ENCODE measurements around the gene WDR91. TPM values are rescaled to one million over a fixed set of nuclear protein-coding genes. Genes with fewer than 3 reads are reported as not detected.

Gene WDR91
- 10 to 100 TPM; 11.9 to 22.8 TPM for total RNA-seq

DNA sequence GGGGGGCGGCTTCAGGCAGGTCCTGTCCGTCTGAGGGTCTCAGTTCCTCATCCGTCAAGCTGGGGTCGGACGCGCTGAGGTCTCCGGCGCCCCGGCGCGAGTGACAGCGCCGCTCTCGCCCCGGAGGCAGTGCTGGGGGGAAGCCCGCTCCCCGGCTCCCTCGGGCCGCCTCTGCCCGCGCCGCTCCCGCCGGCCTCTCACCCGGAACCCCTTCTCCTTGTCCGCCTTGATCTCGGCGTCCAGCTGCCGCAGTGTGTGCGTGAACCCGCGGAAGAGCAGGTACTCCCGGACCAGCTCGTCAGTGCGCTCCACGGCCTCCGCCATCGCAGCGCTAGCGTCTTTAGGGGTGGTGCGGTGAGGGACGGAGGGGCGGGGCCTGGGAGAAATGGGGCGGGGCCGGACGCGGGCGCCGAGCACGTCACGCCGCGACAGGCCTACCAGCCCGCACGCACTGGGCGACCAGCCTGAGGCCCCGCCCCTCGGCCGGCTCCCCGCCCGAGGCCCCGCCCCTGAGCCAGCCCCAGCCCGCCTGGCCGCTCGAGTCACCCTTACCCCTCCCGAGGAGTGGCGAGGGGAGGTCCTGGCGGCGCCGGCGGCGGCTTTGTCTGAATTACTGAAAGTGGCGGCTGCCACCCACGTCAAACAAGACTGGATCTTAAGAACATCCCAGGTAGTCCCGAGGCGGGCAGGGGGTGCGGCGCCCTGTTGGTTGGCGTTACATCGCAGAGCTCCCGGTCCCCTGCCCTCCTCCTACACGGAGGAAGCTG, at the start of gene WDR91:
Gene WDR91, minus strand, starts transcription at position 348 of the 767 bp plus-strand sequence. Its CDS starts 24 bp downstream, at position 324.
- Mint-ChIP-seq H3K4me3 (peak within 1 kb of the TSS; percentile 92), H3K4me1 (ENCODE audit: low read depth in 2 of 2) (peaks cover 20 to 22% of the 10 kb centered on the region in 2 donors), H3K36me3 (no peaks in the 10 kb centered on the region), H3K27ac (peak within 1 kb of the TSS; percentile 71 to 86), H3K9me3 (no peaks in the 10 kb centered on the region), H3K27me3 (no peaks in the 10 kb centered on the region)
- peak; percentile 98 to 99 for ATAC-seq
- DNase-seq (ENCODE audit: low spot score): peak; percentile 92

DNA sequence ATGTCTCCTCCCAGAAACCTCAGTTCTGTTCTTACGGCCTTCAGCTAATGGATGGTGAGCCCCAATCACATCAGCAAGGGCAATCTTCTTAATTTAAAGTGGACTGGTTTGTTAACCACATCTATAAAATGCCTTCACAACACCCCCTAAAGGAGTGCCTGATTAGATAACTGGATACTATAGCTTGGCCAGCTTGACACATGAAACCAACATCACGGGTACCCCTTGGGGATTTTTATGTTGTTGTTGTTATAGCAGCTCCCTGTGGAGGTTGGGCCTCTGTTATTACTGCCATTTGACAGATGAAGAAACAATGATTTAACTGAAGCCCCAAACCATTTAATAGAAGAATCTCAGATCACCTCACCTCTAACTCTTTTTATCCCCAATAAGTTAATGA, 49.1 kb upstream of the WDR91 start:
- DNase-seq (ENCODE audit: low spot score) (no peak), ATAC-seq (no peak)
- no peaks in the 10 kb centered on the region for H3K36me3 Mint-ChIP-seq
- no peak overlapping the region for H3K4me3 Mint-ChIP-seq
- no peaks in the 10 kb centered on the region for H3K4me1 Mint-ChIP-seq (ENCODE audit: low read depth in 2 of 2)
- no peaks in the 10 kb centered on the region for H3K9me3 Mint-ChIP-seq
- H3K27ac Mint-ChIP-seq: no peak overlapping the region
- H3K27me3 Mint-ChIP-seq: peaks cover 8 to 10% of the 10 kb centered on the region in 2 donors

DNA sequence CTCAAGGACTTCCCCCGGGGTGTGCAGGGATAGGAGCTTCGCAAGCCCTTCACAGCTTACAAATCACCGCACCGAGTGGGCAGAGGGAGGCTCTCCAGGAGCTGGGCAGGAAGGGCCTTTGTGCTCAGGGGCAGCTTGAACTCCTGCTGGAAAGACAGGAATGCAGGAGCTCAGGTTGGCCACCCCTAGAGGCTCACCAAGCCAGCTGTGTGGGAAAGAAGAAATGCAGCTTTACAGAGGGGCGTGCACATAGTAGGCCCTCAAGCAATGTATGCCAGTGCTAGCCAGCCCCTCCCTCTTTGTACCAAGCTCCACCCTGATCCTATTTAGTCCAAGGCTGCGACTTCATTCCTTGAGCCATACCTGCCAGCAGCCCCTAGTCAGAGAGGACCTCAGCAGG, 48.4 kb upstream of the WDR91 start:
- Mint-ChIP-seq H3K4me1 (ENCODE audit: low read depth in 2 of 2) (no peaks in the 10 kb centered on the region), H3K27ac (no peak overlapping the region), H3K36me3 (no peaks in the 10 kb centered on the region), H3K4me3 (no peak overlapping the region), H3K9me3 (no peaks in the 10 kb centered on the region), H3K27me3 (peaks cover 8 to 10% of the 10 kb centered on the region in 2 donors)
- ATAC-seq: no peak
- no peak for DNase-seq (ENCODE audit: low spot score)

DNA sequence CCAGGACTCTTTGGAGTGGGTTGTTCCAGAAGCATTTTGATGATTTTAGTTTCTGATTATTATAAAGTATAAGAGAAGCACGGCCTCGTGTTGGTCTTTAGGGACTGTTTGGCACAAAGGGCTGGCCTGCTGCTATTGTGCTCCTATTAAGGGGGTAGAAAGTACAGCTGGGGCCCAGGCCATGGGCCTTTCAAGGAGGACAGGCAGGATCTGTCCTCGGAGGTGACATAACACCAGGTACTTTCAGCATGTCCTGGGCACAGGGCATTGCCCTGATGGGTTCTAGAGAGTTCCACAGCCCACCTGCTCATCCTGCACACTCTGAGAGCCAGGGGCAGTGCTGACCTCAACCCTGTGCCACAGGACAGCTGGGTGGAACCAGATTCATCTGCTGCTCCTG, 47.3 kb upstream of the WDR91 start:
- H3K4me1 Mint-ChIP-seq (ENCODE audit: low read depth in 2 of 2): no peaks in the 10 kb centered on the region
- H3K4me3 Mint-ChIP-seq: no peak overlapping the region
- no peaks in the 10 kb centered on the region for H3K36me3 Mint-ChIP-seq
- no peak overlapping the region for H3K27ac Mint-ChIP-seq
- ATAC-seq (no peak), DNase-seq (ENCODE audit: low spot score) (no peak)
- no peaks in the 10 kb centered on the region for H3K9me3 Mint-ChIP-seq
- peaks cover 8 to 10% of the 10 kb centered on the region in 2 donors for H3K27me3 Mint-ChIP-seq

DNA sequence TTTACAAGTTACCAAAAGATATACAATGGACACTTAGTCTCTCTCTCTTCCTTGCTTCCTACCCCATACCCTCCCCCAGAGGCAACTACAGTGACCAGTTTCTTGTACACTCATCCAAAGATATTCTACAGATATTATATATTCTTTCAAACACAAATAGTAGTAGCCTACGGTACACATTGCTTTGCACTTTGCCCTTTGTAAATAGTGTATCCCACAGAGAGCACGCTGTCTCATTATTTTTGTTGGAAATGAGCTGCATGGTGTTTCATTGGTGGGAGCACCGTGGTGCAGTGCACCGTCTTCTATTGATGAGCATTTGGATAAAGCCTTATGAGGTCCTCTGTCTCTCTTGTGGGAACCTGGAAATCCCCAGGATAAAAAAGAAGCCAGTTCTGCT, 46.5 kb upstream of the WDR91 start:
- no peak for ATAC-seq
- no peak overlapping the region for H3K4me3 Mint-ChIP-seq
- H3K36me3 Mint-ChIP-seq: no peaks in the 10 kb centered on the region
- no peaks in the 10 kb centered on the region for H3K4me1 Mint-ChIP-seq (ENCODE audit: low read depth in 2 of 2)
- H3K9me3 Mint-ChIP-seq: no peaks in the 10 kb centered on the region
- peaks cover 6 to 10% of the 10 kb centered on the region in 2 donors for H3K27me3 Mint-ChIP-seq
- no peak for DNase-seq (ENCODE audit: low spot score)
- H3K27ac Mint-ChIP-seq: no peak overlapping the region

DNA sequence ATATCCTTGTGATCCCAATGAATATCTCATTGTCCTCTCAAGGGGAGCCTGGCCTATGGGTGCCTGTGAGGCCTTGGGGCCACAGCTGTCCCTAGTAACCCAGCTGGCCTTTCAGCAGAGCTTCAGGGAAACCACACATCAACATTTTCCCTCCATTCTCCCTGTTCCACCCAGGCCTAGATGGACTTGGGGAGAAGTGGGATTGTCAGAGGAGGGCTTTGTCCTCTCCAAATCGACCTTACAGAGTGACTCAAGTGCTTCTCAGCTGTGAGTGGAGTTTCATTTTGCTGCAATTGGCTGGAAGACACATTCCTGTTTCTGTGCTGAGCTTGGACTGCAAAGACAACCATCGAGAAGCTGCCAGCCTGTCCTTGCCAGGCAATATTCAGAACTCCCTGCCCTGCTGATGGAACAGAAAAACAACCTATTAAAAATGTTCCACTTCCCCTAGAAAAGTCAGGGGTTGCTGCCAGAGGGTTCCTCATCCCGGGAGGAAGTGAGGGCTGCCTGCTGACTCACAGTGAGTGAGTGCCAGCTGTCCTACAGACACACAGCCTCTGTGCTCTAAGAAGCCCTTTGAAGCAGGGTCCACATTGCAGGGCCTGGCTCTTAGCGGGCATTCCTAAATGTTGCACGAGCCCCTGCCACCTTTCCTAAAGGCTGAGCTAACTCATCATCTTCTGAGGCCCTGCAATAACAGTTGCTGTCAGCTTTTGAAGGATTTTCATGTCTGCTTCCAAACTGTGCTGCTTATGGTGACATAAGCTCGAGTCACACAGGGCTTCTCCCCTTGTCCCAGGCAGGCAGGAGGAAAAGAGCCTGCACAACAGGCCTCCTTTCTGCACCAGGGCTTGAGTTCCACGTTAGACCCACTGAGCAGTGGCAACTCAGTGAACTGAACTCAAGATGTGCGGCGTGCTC, 42.8 kb upstream of the WDR91 start:
- Mint-ChIP-seq H3K9me3 (no peaks in the 10 kb centered on the region), H3K27ac (no peak overlapping the region), H3K4me3 (no peak overlapping the region), H3K36me3 (no peaks in the 10 kb centered on the region), H3K27me3 (peaks cover 0 to 2% of the 10 kb centered on the region in 2 donors), H3K4me1 (ENCODE audit: low read depth in 2 of 2) (no peaks in the 10 kb centered on the region)
- DNase-seq (ENCODE audit: low spot score) (no peak), ATAC-seq (no peak)

DNA sequence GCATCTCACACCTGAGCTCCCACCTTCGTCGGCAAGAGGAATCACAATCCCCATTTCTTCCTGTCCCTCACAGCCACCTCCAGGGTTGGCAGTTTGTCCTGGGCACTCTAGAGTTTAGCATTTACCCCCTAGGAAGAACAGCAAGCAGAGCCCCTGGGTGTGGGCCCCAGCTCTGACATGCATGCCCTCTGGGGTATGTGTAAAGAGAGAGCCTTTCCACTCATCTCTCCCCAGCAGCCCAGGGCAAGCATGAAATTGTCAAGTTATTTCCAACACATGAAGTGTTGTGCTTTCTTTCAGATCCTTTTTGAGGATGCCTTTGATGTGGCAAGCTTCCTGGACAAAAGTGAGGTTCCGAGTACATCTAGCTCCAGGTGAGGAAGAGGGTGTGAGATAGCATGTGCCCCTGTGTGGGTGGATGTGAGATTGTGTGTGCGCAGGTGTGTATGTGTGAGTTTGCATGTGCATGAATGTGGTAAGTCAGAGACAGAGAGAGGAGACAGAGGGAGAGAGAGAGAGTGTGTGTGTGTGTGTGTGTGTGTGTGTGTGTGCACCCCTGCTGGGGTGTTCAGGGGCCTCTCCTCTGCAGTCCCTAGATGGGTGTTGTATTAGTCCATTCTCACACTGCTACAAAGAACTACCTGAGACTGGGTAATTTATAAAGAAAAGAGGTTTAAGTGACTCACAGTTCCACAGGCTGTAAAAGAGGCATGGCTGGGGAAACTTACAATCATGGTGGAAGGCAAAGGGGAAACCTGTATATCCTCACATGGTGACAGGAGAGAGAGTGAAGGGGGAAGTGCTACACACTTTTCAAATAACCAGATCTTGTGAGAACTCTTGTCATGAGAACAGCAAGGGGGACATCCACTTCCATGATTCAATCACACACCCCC, 40.4 kb upstream of the WDR91 start:
- H3K27ac Mint-ChIP-seq: no peak overlapping the region
- no peaks in the 10 kb centered on the region for H3K27me3 Mint-ChIP-seq

DNA sequence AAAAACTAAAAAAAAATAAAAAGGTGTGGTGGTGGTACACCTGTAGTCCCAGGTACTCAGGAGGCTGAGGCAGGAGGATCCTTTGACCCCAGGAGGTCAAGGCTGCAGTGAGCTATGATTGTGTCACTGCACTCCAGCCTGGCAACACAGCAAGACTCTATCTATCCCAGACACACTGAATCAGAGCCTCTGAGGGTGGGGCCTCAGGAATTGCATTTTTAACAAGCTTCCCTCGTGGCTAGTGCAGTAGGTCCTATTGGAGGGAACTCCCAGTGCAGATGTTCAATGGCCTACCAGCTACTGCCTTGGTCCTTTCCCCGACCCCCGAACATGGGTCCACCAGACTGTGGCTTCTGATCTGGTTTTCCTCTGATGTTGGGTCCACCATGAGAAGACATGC, 37.2 kb upstream of the WDR91 start:
- no peaks in the 10 kb centered on the region for H3K9me3 Mint-ChIP-seq
- H3K4me1 Mint-ChIP-seq (ENCODE audit: low read depth in 2 of 2): no peaks in the 10 kb centered on the region
- no peak for DNase-seq (ENCODE audit: low spot score)
- no peak overlapping the region for H3K27ac Mint-ChIP-seq
- no peak overlapping the region for H3K4me3 Mint-ChIP-seq
- ATAC-seq: no peak
- no peaks in the 10 kb centered on the region for H3K36me3 Mint-ChIP-seq
- peaks cover 0 to 13% of the 10 kb centered on the region in 2 donors for H3K27me3 Mint-ChIP-seq

More for the DNA sequence above, 40.4 kb upstream of the WDR91 start:
- DNase-seq (ENCODE audit: low spot score) (no peak), ATAC-seq (no peak)
- Mint-ChIP-seq H3K4me1 (ENCODE audit: low read depth in 2 of 2) (no peaks in the 10 kb centered on the region), H3K9me3 (no peaks in the 10 kb centered on the region), H3K4me3 (no peak overlapping the region), H3K36me3 (no peaks in the 10 kb centered on the region)

DNA sequence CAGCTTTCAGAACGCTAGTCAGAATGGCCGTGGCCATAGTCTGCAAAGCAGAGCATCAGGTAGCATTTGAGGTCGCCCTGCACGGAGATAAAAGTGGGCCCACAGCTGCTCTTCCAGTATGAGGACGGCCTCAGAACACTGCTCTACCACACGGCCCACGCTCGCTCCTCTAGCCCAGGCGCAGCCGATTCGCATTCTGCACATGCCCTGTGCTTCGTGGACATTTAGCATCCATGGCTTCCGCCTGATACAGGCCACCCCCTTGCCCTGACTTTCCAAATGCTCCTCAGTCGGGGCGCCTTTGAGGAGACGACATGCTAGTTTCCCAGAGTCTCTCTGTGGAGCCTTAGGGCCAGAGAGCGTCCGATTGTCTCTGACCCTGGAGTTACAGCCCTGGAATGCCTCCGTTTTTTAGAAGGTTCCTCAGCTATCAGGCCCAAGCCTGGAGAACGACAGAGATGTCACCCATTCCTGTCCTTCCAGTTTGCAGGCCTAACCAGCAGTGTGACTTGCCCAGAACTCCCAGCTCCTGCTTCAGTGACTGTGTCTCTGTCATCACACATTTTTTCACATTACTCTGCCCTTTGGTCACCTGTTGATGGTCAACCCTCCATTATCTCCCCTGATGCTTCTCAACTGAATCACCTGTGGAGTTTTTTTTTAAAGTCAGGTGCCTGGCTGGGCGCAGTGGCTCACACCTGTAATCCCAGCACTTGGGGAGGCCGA, 36.6 kb upstream of the WDR91 start:
- H3K27ac Mint-ChIP-seq: no peak overlapping the region
- H3K9me3 Mint-ChIP-seq: no peaks in the 10 kb centered on the region
- H3K27me3 Mint-ChIP-seq: peaks cover 0 to 13% of the 10 kb centered on the region in 2 donors
- no peak overlapping the region for H3K4me3 Mint-ChIP-seq
- ATAC-seq (no peak), DNase-seq (ENCODE audit: low spot score) (no peak)
- no peaks in the 10 kb centered on the region for H3K4me1 Mint-ChIP-seq (ENCODE audit: low read depth in 2 of 2)
- H3K36me3 Mint-ChIP-seq: no peaks in the 10 kb centered on the region

DNA sequence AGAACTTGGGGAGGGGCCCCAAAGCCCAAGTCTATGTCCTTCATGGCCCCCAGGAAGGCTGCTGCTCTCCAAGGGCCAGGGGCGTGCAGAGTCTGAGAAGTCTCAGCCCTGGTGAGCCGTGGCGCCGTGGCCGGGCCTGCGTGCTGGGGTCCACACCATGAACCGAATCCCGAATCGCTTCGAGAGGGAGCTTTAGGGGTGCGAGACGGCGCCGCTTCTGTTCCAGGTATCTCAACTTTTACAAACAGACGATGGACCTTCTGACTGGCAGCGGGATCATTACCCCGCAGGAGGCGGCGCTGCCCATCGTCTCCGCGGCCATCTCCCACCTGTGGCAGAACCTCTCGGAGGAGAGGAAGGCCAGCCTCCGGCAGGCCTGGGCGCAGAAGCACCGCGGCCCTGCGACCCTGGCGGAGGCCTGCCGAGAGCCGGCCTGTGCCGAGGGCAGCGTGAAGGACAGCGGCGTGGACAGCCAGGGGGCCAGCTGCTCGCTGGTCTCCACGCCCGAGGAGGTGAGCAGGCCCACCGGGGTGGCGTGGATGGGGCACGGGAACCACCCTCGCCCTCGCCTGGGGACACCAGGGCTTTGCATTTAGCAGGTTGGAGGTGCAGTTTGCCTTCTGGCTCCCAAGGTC, 35.0 kb upstream of the WDR91 start:
- Mint-ChIP-seq H3K27ac (no peak overlapping the region), H3K36me3 (no peaks in the 10 kb centered on the region), H3K9me3 (no peaks in the 10 kb centered on the region), H3K4me3 (no peak overlapping the region), H3K4me1 (ENCODE audit: low read depth in 2 of 2) (no peaks in the 10 kb centered on the region), H3K27me3 (peaks cover 3 to 20% of the 10 kb centered on the region in 2 donors)
- no peak for ATAC-seq
- no peak for DNase-seq (ENCODE audit: low spot score)

DNA sequence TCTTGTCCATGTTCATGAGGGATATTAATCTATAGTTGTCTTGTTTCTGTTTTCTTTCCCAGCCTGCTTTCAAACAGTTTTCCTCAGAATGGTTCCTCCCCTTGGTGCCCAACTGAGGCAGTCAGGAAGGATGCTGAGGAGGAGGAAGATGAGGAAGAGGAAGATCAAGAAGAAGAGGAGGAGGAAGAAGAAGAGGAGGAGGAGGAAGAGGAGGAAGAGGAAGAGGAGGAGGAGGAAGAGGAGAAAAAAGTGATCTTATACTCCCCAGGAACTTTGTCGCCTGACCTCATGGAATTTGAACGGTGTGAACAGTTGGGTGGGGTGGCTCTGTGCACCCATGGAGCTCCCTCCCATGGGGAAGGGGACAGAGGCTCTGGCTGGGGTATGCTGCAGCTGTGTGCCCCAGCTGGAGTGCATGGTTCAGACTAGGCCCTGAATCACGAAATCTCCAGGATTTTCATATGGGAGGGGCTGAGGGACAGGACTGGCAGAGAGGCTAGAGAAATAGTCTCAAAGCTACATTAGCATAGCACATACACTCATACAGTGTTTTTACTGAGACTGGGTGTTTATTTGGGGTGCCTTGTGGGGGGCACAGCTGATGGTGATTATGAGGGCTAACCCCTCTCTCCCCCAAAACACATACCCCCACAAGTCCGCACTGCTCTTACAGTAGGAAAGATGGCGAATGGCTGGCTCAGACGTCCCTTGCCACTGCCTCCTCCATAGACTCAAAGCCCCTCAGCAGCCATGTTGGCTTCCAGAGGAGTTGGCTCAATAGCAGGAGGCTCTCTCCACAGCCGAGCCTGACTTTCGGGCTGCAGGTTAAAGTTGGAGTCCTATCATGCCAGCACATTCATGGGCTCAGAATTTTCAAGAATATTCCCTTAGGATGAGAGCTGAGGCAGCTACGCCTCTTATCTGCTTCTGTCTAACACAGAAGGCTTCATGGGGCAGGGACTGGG, 34.2 kb upstream of the WDR91 start:
- DNase-seq (ENCODE audit: low spot score): no peak
- ATAC-seq: no peak
- H3K9me3 Mint-ChIP-seq: no peaks in the 10 kb centered on the region
- no peaks in the 10 kb centered on the region for H3K36me3 Mint-ChIP-seq
- no peaks in the 10 kb centered on the region for H3K4me1 Mint-ChIP-seq (ENCODE audit: low read depth in 2 of 2)
- peaks cover 3 to 20% of the 10 kb centered on the region in 2 donors for H3K27me3 Mint-ChIP-seq
- H3K4me3 Mint-ChIP-seq: no peak overlapping the region
- no peak overlapping the region for H3K27ac Mint-ChIP-seq

Measured in natural killer cell treated with Interleukin-12 subunit alpha and Interleukin-12 subunit beta and Interleukin-15 and Interleukin-18, amount 100 ng/mL, for 72 hours (primary cell).